ENCODE measurements around the gene CIPC.

CIPC gene

DNA sequence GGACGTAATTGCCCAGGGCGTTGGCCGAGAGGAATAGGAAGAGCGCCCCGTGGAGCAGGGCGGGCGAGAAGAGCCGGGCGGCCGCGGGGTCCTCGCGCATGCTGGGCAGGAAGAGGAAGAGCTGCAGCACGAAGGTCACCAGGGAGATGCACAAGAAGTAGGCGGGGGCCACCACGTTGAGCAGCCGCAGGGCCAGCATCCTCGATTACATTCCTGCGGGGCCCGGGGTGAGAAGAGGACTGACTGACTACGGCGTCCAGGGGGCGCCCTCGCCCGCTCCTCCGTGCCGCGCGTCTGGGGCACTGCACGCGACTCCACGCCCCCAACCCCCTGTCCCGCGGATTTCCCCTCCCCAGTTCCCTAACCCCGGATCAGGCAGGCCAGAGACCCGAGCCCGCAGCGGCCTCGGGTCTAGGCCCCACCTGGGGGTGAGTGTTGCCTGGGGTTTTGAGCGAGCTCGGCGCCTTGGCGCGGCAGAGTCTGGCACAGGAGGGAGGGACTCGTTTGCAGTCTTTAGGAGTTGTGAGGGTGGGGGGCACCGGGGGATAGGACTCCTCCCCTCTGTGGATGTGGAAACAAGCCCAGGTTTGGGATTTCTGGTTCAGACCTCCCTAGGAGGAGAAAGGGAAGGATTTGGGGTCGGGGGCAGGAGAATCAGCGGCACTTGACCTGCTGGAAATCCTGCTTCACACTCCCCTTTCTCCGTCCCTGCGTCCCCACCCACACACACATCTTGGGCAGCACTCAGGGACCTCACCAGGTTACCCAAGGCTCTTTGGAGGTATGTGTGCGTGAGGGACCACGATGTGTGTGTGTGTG is 41.7 kb downstream of the CIPC start:
- Mint-ChIP-seq H3K27ac (no peak overlapping the region), H3K36me3 (ENCODE audit: low read depth) (no peaks in the 10 kb centered on the region), H3K4me3 (no peak overlapping the region)

GRCh38 chr14:77140359-77141213 is 42.5 kb downstream of the CIPC start:
- peaks cover 4% of the 10 kb centered on the region for H3K4me1 Mint-ChIP-seq (ENCODE audit: low read depth)
- H3K27ac Mint-ChIP-seq, result no peak overlapping the region
- H3K4me3 Mint-ChIP-seq, result no peak overlapping the region
- no peaks in the 10 kb centered on the region for H3K9me3 Mint-ChIP-seq
- H3K27me3 Mint-ChIP-seq (ENCODE audit: low read depth), result peaks cover 72% of the 10 kb centered on the region
- H3K36me3 Mint-ChIP-seq (ENCODE audit: low read depth), result no peaks in the 10 kb centered on the region

More for the DNA sequence above, 41.7 kb downstream of the CIPC start:
- Mint-ChIP-seq H3K4me1 (ENCODE audit: low read depth) (peaks cover 4% of the 10 kb centered on the region), H3K27me3 (ENCODE audit: low read depth) (peaks cover 71% of the 10 kb centered on the region), H3K9me3 (no peaks in the 10 kb centered on the region)

- Mint-ChIP-seq H3K36me3 (ENCODE audit: low read depth) (no peaks in the 10 kb centered on the region), H3K4me3 (peak within 1 kb of the TSS; percentile 26), H3K4me1 (ENCODE audit: low read depth) (peaks cover 4% of the 10 kb centered on the region), H3K9me3 (no peaks in the 10 kb centered on the region), H3K27me3 (ENCODE audit: low read depth) (peaks cover 80% of the 10 kb centered on the region), H3K27ac (no peak within 1 kb of the TSS)
These were observed 43.4 kb downstream of the CIPC start, which contains the start of gene ZDHHC22 for GRCh38 chr14:77141214-77142004. Gene ZDHHC22 (minus strand): TSS chr14:77141791. CDS start chr14:77139738, 2,053 bp downstream.

- H3K27ac Mint-ChIP-seq, result no peak overlapping the region
- H3K4me3 Mint-ChIP-seq, result peak overlapping the region; percentile 26
- H3K36me3 Mint-ChIP-seq (ENCODE audit: low read depth), result no peaks in the 10 kb centered on the region
- H3K27me3 Mint-ChIP-seq (ENCODE audit: low read depth), result peaks cover 81% of the 10 kb centered on the region
- no peaks in the 10 kb centered on the region for H3K9me3 Mint-ChIP-seq
- peaks cover 4% of the 10 kb centered on the region for H3K4me1 Mint-ChIP-seq (ENCODE audit: low read depth)
These were observed 44.1 kb downstream of the CIPC start for GRCh38 chr14:77142005-77142800.

DNA sequence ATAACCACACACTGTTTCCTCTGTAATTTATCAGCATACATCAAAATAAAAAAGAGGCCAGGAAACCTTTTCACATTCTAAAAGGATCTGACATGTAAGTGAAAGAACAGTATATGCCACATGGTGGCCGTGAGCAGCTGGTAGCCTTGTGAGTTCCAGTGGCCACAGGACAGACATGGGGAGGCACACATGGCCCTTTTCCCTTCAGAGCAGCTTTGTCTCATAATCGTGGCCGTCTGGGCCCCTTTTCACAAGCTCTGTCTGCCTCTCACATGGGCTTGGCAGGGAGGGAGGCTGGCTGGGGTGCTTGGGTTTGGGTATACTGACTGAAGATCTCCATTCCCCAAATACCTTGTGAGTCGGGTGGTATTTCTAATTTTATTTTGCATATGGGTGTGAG is 45.0 kb downstream of the CIPC start:
- no peak overlapping the region for H3K4me3 Mint-ChIP-seq

GRCh38 chr14:77144412-77145115 is 46.5 kb downstream of the CIPC start:
- Mint-ChIP-seq H3K4me3 (no peak overlapping the region), H3K9me3 (no peaks in the 10 kb centered on the region), H3K27ac (no peak overlapping the region), H3K4me1 (ENCODE audit: low read depth) (no peaks in the 10 kb centered on the region), H3K36me3 (ENCODE audit: low read depth) (no peaks in the 10 kb centered on the region), H3K27me3 (ENCODE audit: low read depth) (peaks cover 70% of the 10 kb centered on the region)

More for the DNA sequence above, 45.0 kb downstream of the CIPC start:
- no peaks in the 10 kb centered on the region for H3K36me3 Mint-ChIP-seq (ENCODE audit: low read depth)
- peaks cover 4% of the 10 kb centered on the region for H3K4me1 Mint-ChIP-seq (ENCODE audit: low read depth)
- peaks cover 79% of the 10 kb centered on the region for H3K27me3 Mint-ChIP-seq (ENCODE audit: low read depth)
- no peaks in the 10 kb centered on the region for H3K9me3 Mint-ChIP-seq
- no peak overlapping the region for H3K27ac Mint-ChIP-seq

GRCh38 chr14:77145975-77146740 is 48.1 kb downstream of the CIPC start:
- H3K27ac Mint-ChIP-seq, result no peak overlapping the region
- H3K27me3 Mint-ChIP-seq (ENCODE audit: low read depth), result peaks cover 58% of the 10 kb centered on the region
- H3K36me3 Mint-ChIP-seq (ENCODE audit: low read depth), result no peaks in the 10 kb centered on the region
- no peaks in the 10 kb centered on the region for H3K4me1 Mint-ChIP-seq (ENCODE audit: low read depth)
- H3K4me3 Mint-ChIP-seq, result no peak overlapping the region
- no peaks in the 10 kb centered on the region for H3K9me3 Mint-ChIP-seq

DNA sequence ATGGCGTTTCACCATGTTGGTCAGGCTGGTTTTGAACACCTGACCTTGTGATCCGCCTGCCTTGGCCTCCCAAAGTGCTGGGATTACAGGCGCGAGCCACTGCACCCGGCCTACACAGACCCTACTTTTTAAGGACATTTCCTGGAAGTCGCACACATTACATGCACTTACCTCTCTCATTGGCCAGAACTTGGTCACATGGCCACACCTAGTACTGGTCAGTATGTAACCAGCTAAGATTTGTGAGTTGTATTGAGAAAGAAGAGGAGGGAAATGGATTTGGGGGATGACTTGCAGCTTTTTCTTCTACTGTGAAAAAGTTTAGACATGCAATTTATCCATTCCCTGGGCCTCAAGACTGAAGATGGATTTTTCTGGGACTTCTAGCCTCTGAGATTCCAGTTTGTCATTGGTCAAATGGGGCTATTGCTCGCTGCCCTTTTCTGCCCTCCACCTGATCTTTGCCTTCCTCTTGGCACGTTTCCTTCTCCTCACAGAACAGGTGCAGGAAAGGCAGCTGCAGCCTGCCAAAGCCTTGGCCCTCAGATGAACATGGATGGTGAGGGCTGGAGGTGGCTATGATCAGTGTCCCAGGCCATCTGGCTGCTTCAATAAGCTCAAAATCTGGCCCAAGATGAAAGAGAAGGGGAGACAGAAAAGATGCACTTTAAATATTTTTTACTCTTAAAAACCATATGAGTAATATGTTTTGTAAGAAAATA is 50.6 kb downstream of the CIPC start:
- no peak overlapping the region for H3K27ac Mint-ChIP-seq
- peaks cover 47% of the 10 kb centered on the region for H3K27me3 Mint-ChIP-seq (ENCODE audit: low read depth)
- no peaks in the 10 kb centered on the region for H3K9me3 Mint-ChIP-seq
- no peak overlapping the region for H3K4me3 Mint-ChIP-seq
- H3K36me3 Mint-ChIP-seq (ENCODE audit: low read depth), result no peaks in the 10 kb centered on the region
- no peaks in the 10 kb centered on the region for H3K4me1 Mint-ChIP-seq (ENCODE audit: low read depth)

GRCh38 chr14:77151245-77151644 is 53.2 kb downstream of the CIPC start:
- no peaks in the 10 kb centered on the region for H3K36me3 Mint-ChIP-seq (ENCODE audit: low read depth)
- peaks cover 43% of the 10 kb centered on the region for H3K27me3 Mint-ChIP-seq (ENCODE audit: low read depth)
- no peaks in the 10 kb centered on the region for H3K9me3 Mint-ChIP-seq
- H3K27ac Mint-ChIP-seq, result no peak overlapping the region
- H3K4me1 Mint-ChIP-seq (ENCODE audit: low read depth), result no peaks in the 10 kb centered on the region
- no peak overlapping the region for H3K4me3 Mint-ChIP-seq

- Mint-ChIP-seq H3K9me3 (no peaks in the 10 kb centered on the region), H3K36me3 (ENCODE audit: low read depth) (no peaks in the 10 kb centered on the region), H3K27me3 (ENCODE audit: low read depth) (peaks cover 35% of the 10 kb centered on the region), H3K4me1 (ENCODE audit: low read depth) (no peaks in the 10 kb centered on the region), H3K27ac (no peak overlapping the region), H3K4me3 (no peak overlapping the region)
These were observed 54.0 kb downstream of the CIPC start for GRCh38 chr14:77151918-77152588.

- Mint-ChIP-seq H3K4me1 (ENCODE audit: low read depth) (no peaks in the 10 kb centered on the region), H3K4me3 (no peak overlapping the region), H3K36me3 (ENCODE audit: low read depth) (no peaks in the 10 kb centered on the region), H3K9me3 (no peaks in the 10 kb centered on the region), H3K27me3 (ENCODE audit: low read depth) (peaks cover 41% of the 10 kb centered on the region), H3K27ac (no peak overlapping the region)
These were observed 55.7 kb downstream of the CIPC start for GRCh38 chr14:77153802-77154201.

- H3K4me1 Mint-ChIP-seq (ENCODE audit: low read depth), result no peaks in the 10 kb centered on the region
- H3K36me3 Mint-ChIP-seq (ENCODE audit: low read depth), result no peaks in the 10 kb centered on the region
- no peaks in the 10 kb centered on the region for H3K9me3 Mint-ChIP-seq
- no peak overlapping the region for H3K4me3 Mint-ChIP-seq
- peaks cover 45% of the 10 kb centered on the region for H3K27me3 Mint-ChIP-seq (ENCODE audit: low read depth)
- H3K27ac Mint-ChIP-seq, result no peak overlapping the region
These were observed 56.4 kb downstream of the CIPC start for GRCh38 chr14:77154421-77154820.
